MM.1S (cell line): ENCODE results near the gene SLC44A1.

Experiments used
- DNase-seq: peaks from one replicate; pipeline ENCODE4 v3.0.0-alpha.2; 2015
- H2AFZ ChIP-seq: fragments of 300-600 bp; sonication (generic); 2 replicates; pipeline ENCODE4 v1.6.0; 2016; ENCODE audit warnings: antibody characterized with exemption, low read length
- H3F3A ChIP-seq: fragments of 300-600 bp; sonication (generic); 2 replicates; pipeline ENCODE4 v1.6.1; 2016; ENCODE audit warnings: mild to moderate bottlenecking, antibody characterized with exemption, low read length, moderate library complexity, mixed read lengths; ENCODE audit not compliant: insufficient read depth
- H3K27ac ChIP-seq: fragments of 300-600 bp; sonication (generic); 2 replicates; pipeline ENCODE4 v1.5.1; 2016; ENCODE audit warnings: mild to moderate bottlenecking, low read length
- H3K27me3 ChIP-seq: fragments of 300-600 bp; sonication (generic); replicated peaks from 2 replicates; pipeline ENCODE4 v1.6.0; 2016; ENCODE audit warnings: low read length; ENCODE audit not compliant: insufficient read depth
- H3K36me3 ChIP-seq: fragments of 300-600 bp; sonication (generic); replicated peaks from 2 replicates; pipeline ENCODE4 v1.6.1; 2016; ENCODE audit warnings: mild to moderate bottlenecking, low read length, mixed read lengths; ENCODE audit not compliant: insufficient read depth
- H3K4me1 ChIP-seq: fragments of 300-600 bp; sonication (generic); 2 replicates; pipeline ENCODE4 v1.6.1; 2016; ENCODE audit warnings: low read length, mixed read lengths
- H3K4me2 ChIP-seq: fragments of 300-600 bp; sonication (generic); 2 replicates; pipeline ENCODE4 v1.6.0; 2016; ENCODE audit warnings: low read depth, low read length
- H3K4me3 ChIP-seq: fragments of 300-600 bp; sonication (generic); 2 replicates; pipeline ENCODE4 v1.5.1; 2016; ENCODE audit warnings: low read length, mixed read lengths
- H3K79me2 ChIP-seq: fragments of 300-600 bp; sonication (generic); 2 replicates; pipeline ENCODE4 v1.6.1; 2016; ENCODE audit warnings: mixed run types, low read length, mixed read lengths
- H3K9ac ChIP-seq: fragments of 300-600 bp; sonication (generic); 2 replicates; pipeline ENCODE4 v1.6.1; 2016; ENCODE audit warnings: low read length, mixed read lengths
- H3K9me2 ChIP-seq: fragments of 300-600 bp; sonication (generic); replicated peaks from 2 replicates; pipeline ENCODE4 v1.6.1; 2016; ENCODE audit warnings: mild to moderate bottlenecking, low read length, mixed read lengths; ENCODE audit not compliant: insufficient read depth
- H3K9me3 ChIP-seq: fragments of 300-600 bp; sonication (generic); replicated peaks from 2 replicates; pipeline ENCODE4 v1.6.1; 2016; ENCODE audit warnings: mild to moderate bottlenecking, low read length, mixed read lengths; ENCODE audit not compliant: insufficient read depth
- H4K20me1 ChIP-seq: fragments of 300-600 bp; sonication (generic); 2 replicates; pipeline ENCODE4 v1.6.1; 2016; ENCODE audit warnings: mild to moderate bottlenecking, low read length, moderate library complexity, mixed read lengths; ENCODE audit not compliant: insufficient read depth
- CTCF ChIP-seq: fragments of 300-600 bp; sonication (generic); IDR thresholded peaks from 2 replicates; pipeline ENCODE4 v1.5.1; 2016; ENCODE audit warnings: antibody characterized with exemption, low read length, mixed read lengths
- EZH2 ChIP-seq: fragments of 300-600 bp; sonication (generic); optimal IDR thresholded peaks from 2 replicates; pipeline ENCODE3; 2017; ENCODE audit warnings: low read depth, mild to moderate bottlenecking, antibody characterized with exemption, low read length, mixed read lengths
- EZH2phosphoT487 ChIP-seq: fragments of 300-600 bp; sonication (generic); IDR thresholded peaks from 2 replicates; pipeline ENCODE4 v1.6.1; 2018; ENCODE audit warnings: antibody characterized with exemption, low read length

Gene SLC44A1

DNA sequence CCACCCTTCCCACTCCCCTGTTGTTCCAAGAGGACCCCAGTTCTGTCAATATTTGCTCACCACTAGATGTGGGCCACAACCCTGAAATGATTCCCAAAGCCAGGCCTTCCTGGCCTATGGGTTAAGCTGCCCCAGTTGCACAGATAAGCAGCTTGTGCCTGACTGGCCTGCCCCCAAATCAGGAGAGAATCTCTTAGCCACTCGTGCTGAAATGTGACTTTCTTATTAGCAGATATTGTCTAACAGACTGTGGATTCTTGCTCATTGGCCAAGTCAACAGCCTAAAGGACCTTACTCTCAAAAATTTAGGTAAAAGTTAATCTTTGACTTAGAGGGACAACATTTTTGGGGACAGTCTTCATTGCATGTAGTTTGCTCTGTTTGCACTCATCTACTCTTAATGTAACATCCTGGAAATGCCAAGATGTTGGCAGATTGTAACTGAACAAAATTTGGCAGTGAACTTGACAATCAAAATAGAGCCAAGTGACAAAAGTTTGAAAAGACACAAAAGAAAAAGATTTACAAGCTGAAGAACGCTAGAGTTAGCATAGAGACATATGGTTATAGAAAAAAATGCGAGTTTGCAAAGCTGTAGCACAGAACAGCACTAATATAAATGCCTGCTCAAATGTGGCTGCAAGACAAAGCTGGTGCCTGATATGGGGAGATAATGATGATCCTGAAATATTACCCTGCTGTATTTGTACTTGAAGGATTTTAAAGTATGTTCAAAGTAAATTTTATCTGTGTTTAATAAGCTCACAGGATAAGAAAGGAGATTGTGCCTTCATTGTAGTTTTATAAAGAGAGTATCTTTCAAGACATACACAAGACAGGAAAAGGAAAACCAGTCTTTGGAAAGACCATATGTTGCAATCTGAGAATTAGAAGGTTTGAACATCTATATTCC is 174.4 kb downstream of the SLC44A1 start:
- Histone ChIP-seq H3K9me2 (no peaks in the 10 kb centered on the region), H3K9me3 (no peaks in the 10 kb centered on the region), H3K9ac (no peak overlapping the region), H3K79me2 (no peaks in the 10 kb centered on the region), H3K4me1 (peaks cover 12% of the 10 kb centered on the region), H3K36me3 (no peaks in the 10 kb centered on the region), H3K27me3 (no peaks in the 10 kb centered on the region), H3K4me2 (no peak overlapping the region), H3K27ac (no peak overlapping the region), H3K4me3 (no peak overlapping the region), H3F3A (0 out of 2 replicates have a peak, but pooled peaks cover 2% of the 10 kb centered on the region), H2AFZ (no peak overlapping the region), H4K20me1 (no peaks in the 10 kb centered on the region)
- TF ChIP-seq CTCF (no peak), EZH2 (no peak), EZH2phosphoT487 (no peak)
- DNase-seq = no peak

GRCh38 chr9:105419816-105420597 is 175.6 kb downstream of the SLC44A1 start:
- Histone ChIP-seq H3K4me1 (peaks cover 12% of the 10 kb centered on the region), H3K36me3 (no peaks in the 10 kb centered on the region), H3K9me3 (no peaks in the 10 kb centered on the region), H3K79me2 (no peaks in the 10 kb centered on the region), H3K4me2 (no peak overlapping the region), H2AFZ (no peak overlapping the region), H3F3A (0 out of 2 replicates have a peak, but pooled peaks cover 2% of the 10 kb centered on the region), H3K9me2 (no peaks in the 10 kb centered on the region), H3K27me3 (no peaks in the 10 kb centered on the region), H3K4me3 (no peak overlapping the region), H4K20me1 (no peaks in the 10 kb centered on the region), H3K9ac (no peak overlapping the region), H3K27ac (no peak overlapping the region)
- no peak for DNase-seq
- no peak for TF ChIP-seq EZH2phosphoT487
- TF ChIP-seq CTCF = no peak
- no peak for TF ChIP-seq EZH2

GRCh38 chr9:105421154-105421553 is 176.7 kb downstream of the SLC44A1 start:
- DNase-seq = no peak
- no peaks in the 10 kb centered on the region for H3K36me3 ChIP-seq
- H3K27ac ChIP-seq = no peak overlapping the region
- H3F3A ChIP-seq = 0 out of 2 replicates have a peak, but pooled peaks cover 2% of the 10 kb centered on the region
- peaks cover 12% of the 10 kb centered on the region for H3K4me1 ChIP-seq
- H3K27me3 ChIP-seq = no peaks in the 10 kb centered on the region
- no peaks in the 10 kb centered on the region for H4K20me1 ChIP-seq
- no peak overlapping the region for H3K4me3 ChIP-seq
- H3K79me2 ChIP-seq = no peaks in the 10 kb centered on the region
- TF ChIP-seq EZH2phosphoT487 = no peak
- no peak for TF ChIP-seq CTCF
- no peak for TF ChIP-seq EZH2
- no peaks in the 10 kb centered on the region for H3K9me2 ChIP-seq
- no peak overlapping the region for H3K4me2 ChIP-seq
- H3K9me3 ChIP-seq = no peaks in the 10 kb centered on the region
- no peak overlapping the region for H3K9ac ChIP-seq
- no peak overlapping the region for H2AFZ ChIP-seq
